KMS-11 (cell line): ENCODE measurements around the gene GNB5.

Experiments
- H2AFZ ChIP-seq: fragments of 200-600 bp; sonication (generic); 2 replicates; pipeline ENCODE4 v1.6.1; 2016; ENCODE audit warnings: antibody characterized with exemption, mixed run types, low read depth
- H3K27ac ChIP-seq: fragments of 200-600 bp; sonication (generic); 2 replicates; pipeline ENCODE4 v1.6.1; 2016; ENCODE audit warnings: mild to moderate bottlenecking, mixed run types
- H3K27me3 ChIP-seq: fragments of 200-600 bp; sonication (generic); 2 replicates; pipeline ENCODE4 v1.6.1; 2017; ENCODE audit warnings: mild to moderate bottlenecking, low read depth, mixed run types, moderate library complexity; ENCODE audit not compliant: insufficient read depth
- H3K36me3 ChIP-seq: fragments of 200-600 bp; sonication (generic); 2 replicates; pipeline ENCODE4 v1.6.1; 2017; ENCODE audit warnings: mild to moderate bottlenecking, mixed run types; ENCODE audit not compliant: insufficient read depth
- H3K4me1 ChIP-seq: fragments of 200-600 bp; sonication (generic); 2 replicates; pipeline ENCODE4 v1.6.1; 2016; ENCODE audit warnings: mild to moderate bottlenecking, low read depth, mixed run types; ENCODE audit not compliant: poor library complexity, severe bottlenecking
- H3K4me2 ChIP-seq: fragments of 200-600 bp; sonication (generic); 2 replicates; pipeline ENCODE4 v1.7.0; 2016; ENCODE audit warnings: mild to moderate bottlenecking, mixed run types
- H3K4me3 ChIP-seq: fragments of 200-600 bp; sonication (generic); IDR thresholded peaks from 2 replicates; pipeline ENCODE4 v1.6.1; 2017; ENCODE audit warnings: low read depth, low read length, mixed read lengths; ENCODE audit not compliant: insufficient read depth
- H3K79me2 ChIP-seq: fragments of 200-600 bp; sonication (generic); 2 replicates; pipeline ENCODE4 v1.6.1; 2016; ENCODE audit warnings: low read depth, mixed run types; ENCODE audit not compliant: insufficient read depth
- H3K9ac ChIP-seq: fragments of 200-600 bp; sonication (generic); 2 replicates; pipeline ENCODE4 v1.6.1; 2016; ENCODE audit warnings: mild to moderate bottlenecking, mixed run types
- H4K20me1 ChIP-seq: fragments of 200-600 bp; sonication (generic); 2 replicates; pipeline ENCODE4 v1.6.1; 2016; ENCODE audit warnings: mild to moderate bottlenecking, mixed run types; ENCODE audit not compliant: insufficient read depth
- TF ChIP-seq, protein P1 (sequence below): fragments of 200-600 bp; sonication (generic); conservative IDR thresholded peaks from 2 replicates; pipeline ENCODE4 v1.6.1; 2017; ENCODE audit warnings: low read depth, mild to moderate bottlenecking, antibody characterized with exemption, low read length, moderate library complexity, mixed read lengths

GNB5 gene

DNA sequence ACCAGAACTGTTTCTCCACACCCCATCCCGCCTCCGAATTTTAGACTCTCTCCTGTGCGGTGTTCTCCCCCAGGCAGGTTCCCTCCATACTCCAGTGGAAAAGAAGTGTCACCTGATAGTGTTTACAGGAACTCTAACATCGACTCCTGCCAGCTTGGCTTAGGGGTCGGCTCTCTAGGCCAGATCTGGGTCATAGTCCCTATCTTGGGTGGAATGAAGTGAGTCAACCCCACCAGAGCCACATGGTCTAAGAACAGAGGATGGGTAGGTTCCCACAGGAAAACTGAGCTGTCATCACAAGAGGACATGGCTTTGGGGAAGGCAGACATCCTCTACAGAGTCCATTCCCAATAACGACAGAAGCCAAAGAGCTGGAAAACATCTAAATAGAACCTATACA is 84.6 kb downstream of the GNB5 start:
- Histone ChIP-seq H3K9ac (no peak overlapping the region), H3K36me3 (no peaks in the 10 kb centered on the region), H3K27me3 (no peaks in the 10 kb centered on the region), H2AFZ (no peak overlapping the region), H4K20me1 (no peaks in the 10 kb centered on the region), H3K79me2 (no peaks in the 10 kb centered on the region), H3K4me3 (no peak overlapping the region), H3K27ac (no peak overlapping the region), H3K4me1 (no peaks in the 10 kb centered on the region), H3K4me2 (no peak overlapping the region)
- TF ChIP-seq, protein P1, sequence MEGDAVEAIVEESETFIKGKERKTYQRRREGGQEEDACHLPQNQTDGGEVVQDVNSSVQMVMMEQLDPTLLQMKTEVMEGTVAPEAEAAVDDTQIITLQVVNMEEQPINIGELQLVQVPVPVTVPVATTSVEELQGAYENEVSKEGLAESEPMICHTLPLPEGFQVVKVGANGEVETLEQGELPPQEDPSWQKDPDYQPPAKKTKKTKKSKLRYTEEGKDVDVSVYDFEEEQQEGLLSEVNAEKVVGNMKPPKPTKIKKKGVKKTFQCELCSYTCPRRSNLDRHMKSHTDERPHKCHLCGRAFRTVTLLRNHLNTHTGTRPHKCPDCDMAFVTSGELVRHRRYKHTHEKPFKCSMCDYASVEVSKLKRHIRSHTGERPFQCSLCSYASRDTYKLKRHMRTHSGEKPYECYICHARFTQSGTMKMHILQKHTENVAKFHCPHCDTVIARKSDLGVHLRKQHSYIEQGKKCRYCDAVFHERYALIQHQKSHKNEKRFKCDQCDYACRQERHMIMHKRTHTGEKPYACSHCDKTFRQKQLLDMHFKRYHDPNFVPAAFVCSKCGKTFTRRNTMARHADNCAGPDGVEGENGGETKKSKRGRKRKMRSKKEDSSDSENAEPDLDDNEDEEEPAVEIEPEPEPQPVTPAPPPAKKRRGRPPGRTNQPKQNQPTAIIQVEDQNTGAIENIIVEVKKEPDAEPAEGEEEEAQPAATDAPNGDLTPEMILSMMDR, result no peak

DNA sequence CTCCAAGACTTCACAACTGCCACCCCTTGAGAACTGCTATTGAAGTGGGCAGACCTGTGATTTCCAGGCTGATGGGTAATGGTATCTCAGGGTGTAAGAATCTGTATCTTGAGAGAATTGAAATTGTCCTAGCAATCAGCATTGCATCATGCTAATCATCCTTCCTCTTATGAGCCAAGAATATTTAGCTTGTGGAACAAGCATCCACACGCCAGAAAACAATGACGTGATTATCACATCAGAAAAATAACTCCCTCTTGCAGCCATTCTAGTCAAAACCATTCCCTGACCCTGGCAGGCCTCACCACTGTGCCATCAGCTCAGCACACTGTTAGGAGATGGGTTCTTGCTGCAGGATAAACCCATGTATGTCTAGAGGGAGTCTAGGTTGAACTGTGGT is 85.3 kb downstream of the GNB5 start:
- Histone ChIP-seq H3K27me3 (no peaks in the 10 kb centered on the region), H3K79me2 (no peaks in the 10 kb centered on the region), H4K20me1 (no peaks in the 10 kb centered on the region), H3K4me2 (no peak overlapping the region), H2AFZ (no peak overlapping the region), H3K36me3 (no peaks in the 10 kb centered on the region), H3K9ac (no peak overlapping the region), H3K4me1 (no peaks in the 10 kb centered on the region), H3K27ac (no peak overlapping the region), H3K4me3 (no peak overlapping the region)
- TF ChIP-seq, protein P1, result no peak

DNA sequence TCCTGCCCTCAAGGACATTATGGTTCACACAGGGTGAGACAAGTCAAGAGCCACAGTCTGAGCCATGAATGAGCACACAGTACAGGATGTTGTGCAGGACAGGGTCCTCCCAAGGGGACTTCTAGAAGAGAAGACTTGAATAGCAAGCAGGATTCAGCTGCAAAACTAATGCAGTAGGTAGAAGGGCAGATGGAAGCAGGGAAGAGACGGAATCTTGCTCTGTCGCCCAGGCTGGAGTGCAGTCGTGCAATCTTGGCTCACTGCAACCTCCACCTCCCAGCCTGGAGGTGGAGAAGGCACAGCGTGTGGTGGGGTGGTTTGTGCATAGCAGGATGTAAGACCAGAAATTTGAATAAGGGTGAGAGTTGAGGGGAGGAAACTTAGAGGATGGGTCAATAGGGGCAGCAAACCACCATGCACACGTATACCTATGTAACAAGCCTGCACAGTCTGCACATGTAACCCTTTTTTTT is 86.6 kb downstream of the GNB5 start:
- Histone ChIP-seq H3K36me3 (no peaks in the 10 kb centered on the region), H4K20me1 (no peaks in the 10 kb centered on the region), H3K9ac (no peak overlapping the region), H3K27me3 (no peaks in the 10 kb centered on the region), H3K79me2 (no peaks in the 10 kb centered on the region), H2AFZ (no peak overlapping the region), H3K4me1 (no peaks in the 10 kb centered on the region), H3K4me2 (no peak overlapping the region), H3K27ac (no peak overlapping the region), H3K4me3 (no peak overlapping the region)
- TF ChIP-seq, protein P1, result no peak

DNA sequence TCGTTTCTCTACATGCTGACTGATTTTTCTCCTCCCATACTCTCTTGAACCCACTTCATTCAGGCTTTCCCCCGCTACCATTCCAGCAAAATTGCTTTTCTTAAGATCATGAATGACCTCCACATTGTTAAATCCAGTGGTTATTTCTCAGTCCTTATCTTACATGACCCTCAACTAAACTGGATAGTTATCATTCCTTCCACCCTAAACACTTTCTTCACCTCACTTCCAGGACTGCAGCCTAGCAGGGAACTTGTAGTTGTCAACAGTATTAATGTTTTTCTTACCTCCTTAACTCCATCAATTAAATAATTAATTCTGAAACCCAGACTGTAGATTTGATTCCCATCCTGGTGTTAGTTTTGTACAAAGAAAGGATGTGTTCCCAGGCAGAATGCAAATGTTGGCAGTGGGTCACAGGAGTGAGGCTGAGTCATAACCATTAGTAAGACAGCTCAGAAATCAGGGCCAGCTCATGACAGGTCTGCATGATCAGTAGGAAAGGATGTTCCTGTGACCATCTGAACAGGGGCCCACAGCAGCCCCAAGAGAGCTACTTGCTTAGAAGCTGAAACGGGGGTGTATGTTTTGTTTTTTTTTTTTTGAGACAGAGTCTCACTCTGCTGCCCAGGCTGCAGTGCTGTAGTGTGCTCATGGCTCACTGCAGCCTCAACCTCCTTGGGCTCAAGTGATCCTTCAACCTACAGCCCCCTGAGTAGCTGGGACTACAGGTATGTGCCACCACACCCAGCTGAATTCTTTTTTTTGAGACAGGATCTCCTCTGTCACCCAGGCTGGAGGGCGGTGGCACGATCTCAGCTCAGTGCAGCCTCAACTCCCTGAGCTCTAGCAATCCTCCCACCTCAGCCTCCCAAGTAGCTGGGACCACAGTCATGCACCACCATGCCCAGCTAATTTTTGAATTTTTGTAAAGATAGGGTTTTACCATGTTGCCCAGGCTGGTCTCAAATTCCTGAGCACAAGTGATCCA is 87.7 kb downstream of the GNB5 start:
- Histone ChIP-seq H3K79me2 (no peaks in the 10 kb centered on the region), H3K27me3 (no peaks in the 10 kb centered on the region), H3K4me2 (no peak overlapping the region), H4K20me1 (no peaks in the 10 kb centered on the region), H2AFZ (no peak overlapping the region), H3K4me1 (no peaks in the 10 kb centered on the region), H3K4me3 (no peak overlapping the region), H3K9ac (no peak overlapping the region), H3K36me3 (no peaks in the 10 kb centered on the region), H3K27ac (no peak overlapping the region)
- TF ChIP-seq, protein P1, result no peak
